B cell (primary cell): ENCODE measurements around the gene AKAP9. TPM values are rescaled to one million over a fixed set of nuclear protein-coding genes. Genes with fewer than 3 reads are reported as not detected.
"Not testable (repeated sequence)": the region's sequence is repeated elsewhere in the genome, so short reads cannot be mapped to it uniquely, and the experiment has no call there.

Experiments used
- ATAC-seq: fragments of 200-7000 bp; cut with Tn5 transposase; one replicate; pipeline ENCODE4 v1.10.0; 2021; ENCODE audit warnings: low read depth, mild to moderate bottlenecking, moderate number of reproducible peaks, moderate library complexity
- CTCF ChIA-PET: fragments of 350-600 bp; sonication (Branson Sonifier 250); formaldehyde crosslinking; loops from one replicate; lab custom pipeline; 2021; ENCODE audit warnings: antibody characterized with exemption, inconsistent platforms; lab: Charles Lee
- POLR2A ChIA-PET: fragments of 350-600 bp; sonication (Branson Sonifier 250); formaldehyde crosslinking; loops from one replicate; lab custom pipeline; 2021; ENCODE audit warnings: antibody characterized with exemption; lab: Charles Lee
- DNase-seq: peaks from one replicate; pipeline ENCODE4 v3.0.0; 2013
- H2AFZ ChIP-seq: 2 replicates; pipeline ENCODE4 v1.6.1; 2012; ENCODE audit warnings: mild to moderate bottlenecking, low read depth, low read length; ENCODE audit not compliant: insufficient read depth, poor library complexity, severe bottlenecking
- H3K27ac ChIP-seq, 2 donors: 1 replicate in 1 of 2; 2 replicates in 1 of 2; pipeline ENCODE4 v1.5.1; 2012 to 2013; ENCODE audit warnings: low read length in 2 of 2, mild to moderate bottlenecking in 2 of 2, moderate library complexity in 1 of 2
- H3K27me3 ChIP-seq, 4 experiments: fragments of 200-600 bp in 1 of 4; sonication (generic) in 1 of 4; replicated peaks in 1 of 4; 1 replicate in 2 of 4; 2 replicates in 2 of 4; pipeline versions ENCODE4 v1.6.1 to v1.7.0; 2013 to 2016; ENCODE audit warnings: low read length in 3 of 4, mild to moderate bottlenecking in 2 of 4, mixed read lengths in 1 of 4, moderate library complexity in 1 of 4; ENCODE audit not compliant: insufficient read depth in 4 of 4, control insufficient read depth in 3 of 4; ENCODE audit errors: control extremely low read depth in 1 of 4
- H3K36me3 ChIP-seq, 2 experiments: replicated peaks in 1 of 2; 1 replicate in 1 of 2; 2 replicates in 1 of 2; pipeline versions ENCODE4 v1.6.1 to v1.7.1; 2013; ENCODE audit warnings: low read length in 1 of 2; ENCODE audit not compliant: insufficient read depth in 2 of 2, control insufficient read depth in 1 of 2; ENCODE audit errors: control extremely low read depth in 1 of 2, extremely low read depth in 1 of 2
- H3K4me1 ChIP-seq, 2 donors: fragments of 200-600 bp in 1 of 2; sonication (generic) in 1 of 2; 1 replicate in 1 of 2; 2 replicates in 1 of 2; pipeline versions ENCODE4 v1.5.1 to v1.6.1; 2013 to 2017; ENCODE audit warnings: low read length in 2 of 2; ENCODE audit not compliant: control insufficient read depth in 2 of 2, insufficient read depth in 2 of 2
- H3K4me2 ChIP-seq: replicated peaks from 2 replicates; pipeline ENCODE3; 2012; ENCODE audit warnings: mild to moderate bottlenecking, low read depth, low read length; ENCODE audit not compliant: poor library complexity, severe bottlenecking
- H3K4me3 ChIP-seq, 5 experiments: fragments of 200-600 bp in 1 of 5; sonication (generic) in 1 of 5; 1 replicate in 3 of 5; 2 replicates in 2 of 5; pipeline versions ENCODE4 v1.5.1 to v1.7.0; 2011 to 2016; ENCODE audit warnings: low read length in 4 of 5, mild to moderate bottlenecking in 4 of 5, low read depth in 2 of 5, control low read depth in 1 of 5, moderate library complexity in 1 of 5; ENCODE audit not compliant: insufficient read depth in 1 of 5; ENCODE audit errors: control extremely low read depth in 1 of 5, extremely low read depth in 1 of 5
- H3K79me2 ChIP-seq: fragments of 200-600 bp; sonication (generic); one replicate; pipeline ENCODE4 v1.6.0; 2016; ENCODE audit warnings: low read length; ENCODE audit not compliant: control insufficient read depth, insufficient read depth
- H3K9ac ChIP-seq: fragments of 200-600 bp; sonication (generic); 2 replicates; pipeline ENCODE4 v1.6.1; 2017; ENCODE audit warnings: mild to moderate bottlenecking, low read length, moderate library complexity
- H3K9me3 ChIP-seq, 3 donors: one replicate each; pipeline versions ENCODE4 v1.6.1 to v1.7.1; 2013; ENCODE audit warnings: low read length in 2 of 3; ENCODE audit not compliant: control insufficient read depth in 2 of 3, insufficient read depth in 1 of 3; ENCODE audit errors: control extremely low read depth in 1 of 3
- H4K20me1 ChIP-seq: 2 replicates; pipeline ENCODE4 v1.6.0; 2012; ENCODE audit warnings: mild to moderate bottlenecking, low read length; ENCODE audit not compliant: insufficient read depth, control insufficient read depth, poor library complexity, severe bottlenecking
- H3K27ac Mint-ChIP-seq: one replicate; pipeline ENCODE4 v1.8.0; 2021; ENCODE audit warnings: mixed read lengths
- H3K27me3 Mint-ChIP-seq: one replicate; pipeline ENCODE4 v1.8.0; 2021; ENCODE audit warnings: mixed read lengths
- H3K4me1 Mint-ChIP-seq: one replicate; pipeline ENCODE4 v1.8.0; 2021; ENCODE audit warnings: mixed read lengths
- H3K4me3 Mint-ChIP-seq: one replicate; pipeline ENCODE4 v1.8.0; 2021; ENCODE audit warnings: mixed read lengths
- H3K9me3 Mint-ChIP-seq: one replicate; pipeline ENCODE4 v1.8.0; 2022; ENCODE audit warnings: mixed read lengths; ENCODE audit not compliant: insufficient read depth
- EZH2 ChIP-seq: IDR thresholded peaks from 2 replicates; pipeline ENCODE4 v1.6.1; 2012; ENCODE audit warnings: borderline replicate concordance, low read depth, mild to moderate bottlenecking, moderate library complexity, low read length; ENCODE audit not compliant: insufficient read depth, poor library complexity, severe bottlenecking
- WGBS: methylation state at CpG from one replicate; pipeline ENCODE4 v1.1.5; 2013; ENCODE audit warnings: missing lambda C conversion rate; ENCODE audit not compliant: insufficient coverage; 5-methylcytosine and 5-hydroxymethylcytosine counted together
- intact Hi-C: fragments of 100-400 bp; cut with micrococcal nuclease; formaldehyde crosslinking; loops from one replicate; pipeline ENCODE4 v1.10.0; 2022
- polyA plus RNA-seq: library from polyadenylated mRNA; depleted of rRNA; stranded (reverse); fragments of >200 nt; gene quantifications from 2 replicates; pipeline ENCODE4 v1.2.3, GENCODE V29; 2012
- total RNA-seq, 2 donors: library from RNA; stranded (reverse); fragments of 120-200 nt in 1 of 2; gene quantifications; 1 replicate in 1 of 2; 2 replicates in 1 of 2; pipeline versions ENCODE4 v1.2.3 to v1.2.4, GENCODE V29; 2013 to 2022
- TF ChIP-seq, protein P1 (sequence below): fragments of 200-600 bp; IDR thresholded peaks from one replicate; pipeline ENCODE4 v1.8.0; 2022; ENCODE audit warnings: antibody characterized with exemption, mild to moderate bottlenecking

The AKAP9 gene
- total and polyA plus RNA-seq, 2 donors (not counting 1 experiment from before 2014, with no cell fraction given), result 19.3 to 106 TPM

DNA sequence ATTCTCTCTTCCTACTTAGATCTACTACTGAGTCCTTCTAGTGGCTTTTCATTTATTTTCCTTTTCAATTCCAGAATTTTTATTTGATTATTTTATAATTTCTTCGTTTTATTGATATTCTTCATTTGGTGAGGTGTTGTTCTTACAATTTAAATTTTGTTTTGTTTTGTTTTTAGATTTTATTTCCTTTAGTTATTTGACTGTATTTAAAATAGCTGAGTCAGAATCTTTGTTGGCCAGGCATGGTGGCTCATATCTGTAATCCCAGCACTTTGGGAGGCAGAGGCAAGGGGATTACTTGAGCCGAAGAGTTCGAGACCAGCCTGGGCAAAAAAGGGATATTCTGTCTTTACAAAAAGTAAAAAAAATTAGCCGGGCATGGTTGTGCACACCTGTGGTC is 36.1 kb downstream of the AKAP9 start:
- DNase-seq (no peak), ATAC-seq (no peak)
- POLR2A ChIA-PET, result no interaction called here
- H3K4me3 Mint-ChIP-seq, result no peak overlapping the region
- Histone ChIP-seq H3K9ac (no peak overlapping the region), H3K27me3 (no peaks in the 10 kb centered on the region), H4K20me1 (no peaks in the 10 kb centered on the region), H3K27ac (no peak overlapping the region), H3K4me3 (no peak overlapping the region), H3K36me3 (peaks cover 4 to 12% of the 10 kb centered on the region in 2 experiments), H2AFZ (no peak overlapping the region), H3K79me2 (peaks cover 4% of the 10 kb centered on the region), H3K4me2 (no peak overlapping the region), H3K4me1 (no peaks in the 10 kb centered on the region), H3K9me3 (no peaks in the 10 kb centered on the region)
- CTCF ChIA-PET, result no interaction called here
- intact Hi-C loops, result no loop called here
- H3K4me1 Mint-ChIP-seq, result no peaks in the 10 kb centered on the region
- no peaks in the 10 kb centered on the region for H3K9me3 Mint-ChIP-seq
- H3K27ac Mint-ChIP-seq, result no peak overlapping the region
- TF ChIP-seq, protein P1, sequence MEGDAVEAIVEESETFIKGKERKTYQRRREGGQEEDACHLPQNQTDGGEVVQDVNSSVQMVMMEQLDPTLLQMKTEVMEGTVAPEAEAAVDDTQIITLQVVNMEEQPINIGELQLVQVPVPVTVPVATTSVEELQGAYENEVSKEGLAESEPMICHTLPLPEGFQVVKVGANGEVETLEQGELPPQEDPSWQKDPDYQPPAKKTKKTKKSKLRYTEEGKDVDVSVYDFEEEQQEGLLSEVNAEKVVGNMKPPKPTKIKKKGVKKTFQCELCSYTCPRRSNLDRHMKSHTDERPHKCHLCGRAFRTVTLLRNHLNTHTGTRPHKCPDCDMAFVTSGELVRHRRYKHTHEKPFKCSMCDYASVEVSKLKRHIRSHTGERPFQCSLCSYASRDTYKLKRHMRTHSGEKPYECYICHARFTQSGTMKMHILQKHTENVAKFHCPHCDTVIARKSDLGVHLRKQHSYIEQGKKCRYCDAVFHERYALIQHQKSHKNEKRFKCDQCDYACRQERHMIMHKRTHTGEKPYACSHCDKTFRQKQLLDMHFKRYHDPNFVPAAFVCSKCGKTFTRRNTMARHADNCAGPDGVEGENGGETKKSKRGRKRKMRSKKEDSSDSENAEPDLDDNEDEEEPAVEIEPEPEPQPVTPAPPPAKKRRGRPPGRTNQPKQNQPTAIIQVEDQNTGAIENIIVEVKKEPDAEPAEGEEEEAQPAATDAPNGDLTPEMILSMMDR, result no peak
- no peak for TF ChIP-seq EZH2
- WGBS, result 100% methylated on average over 3 of the region's 4 CpGs
- H3K27me3 Mint-ChIP-seq, result no peaks in the 10 kb centered on the region

DNA sequence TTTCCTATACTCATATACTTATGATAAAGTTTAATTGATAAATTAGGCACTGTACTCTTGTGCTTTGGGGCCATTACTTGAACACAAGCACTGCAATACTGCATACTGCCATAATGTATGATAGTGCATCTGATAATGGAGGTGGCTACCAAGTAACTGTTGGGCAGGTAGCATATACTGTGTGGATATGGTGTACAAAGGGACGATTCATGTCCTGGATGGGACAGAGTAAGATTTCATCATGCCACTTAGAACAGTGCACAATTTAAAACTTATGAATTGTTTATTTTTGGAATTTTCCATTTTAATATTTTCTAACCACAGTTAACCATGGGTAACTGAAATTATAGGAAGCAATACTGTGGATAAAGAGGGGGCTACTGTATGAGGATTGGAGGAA is 38.9 kb downstream of the AKAP9 start:
- intact Hi-C loops, result no loop called here
- no peak for ATAC-seq
- no peaks in the 10 kb centered on the region for H3K27me3 Mint-ChIP-seq

DNA sequence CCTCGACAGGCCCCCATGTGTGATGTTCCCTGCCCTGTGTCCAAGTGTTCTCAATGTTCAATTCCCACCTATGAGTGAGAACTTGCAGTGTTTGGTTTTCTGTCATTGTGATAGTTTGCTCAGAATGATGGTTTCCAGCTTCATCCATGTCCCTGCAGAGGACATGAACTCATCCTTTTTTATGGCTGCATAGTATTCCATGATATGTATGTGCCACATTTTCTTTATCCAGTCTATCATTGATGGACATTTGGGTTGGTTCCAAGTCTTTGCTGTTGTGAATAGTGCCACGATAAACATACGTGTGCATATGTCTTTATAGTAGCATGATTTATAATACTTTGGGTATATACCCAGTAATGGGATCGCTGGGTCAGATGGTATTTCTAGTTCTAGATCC is 41.7 kb downstream of the AKAP9 start:
- H3K4me2 ChIP-seq, H3K4me3 ChIP-seq, H3K4me1 ChIP-seq, H3K27ac Mint-ChIP-seq, POLR2A ChIA-PET, H3K27ac ChIP-seq, H3K9ac ChIP-seq, ATAC-seq, H3K36me3 ChIP-seq, H3K9me3 ChIP-seq, CTCF ChIA-PET, H3K9me3 Mint-ChIP-seq, H3K27me3 Mint-ChIP-seq, H3K4me3 Mint-ChIP-seq, H3K27me3 ChIP-seq, H4K20me1 ChIP-seq, H2AFZ ChIP-seq, H3K79me2 ChIP-seq, DNase-seq, intact Hi-C loops: not testable (repeated sequence)
- peaks cover 12% of the 10 kb centered on the region for H3K4me1 Mint-ChIP-seq
- WGBS, result no CpG with 5 or more reads among the region's 4 CpGs

More for the DNA sequence above, 38.9 kb downstream of the AKAP9 start:
- Histone ChIP-seq H3K27ac (no peak overlapping the region), H4K20me1 (no peaks in the 10 kb centered on the region), H3K79me2 (peaks cover 6% of the 10 kb centered on the region), H3K4me1 (no peaks in the 10 kb centered on the region), H3K4me3 (no peak overlapping the region), H3K36me3 (peaks cover 3 to 7% of the 10 kb centered on the region in 2 experiments), H3K27me3 (no peaks in the 10 kb centered on the region), H2AFZ (no peak overlapping the region), H3K4me2 (no peak overlapping the region), H3K9me3 (no peaks in the 10 kb centered on the region), H3K9ac (no peak overlapping the region)
- Mint-ChIP-seq H3K4me1 (peaks cover 5% of the 10 kb centered on the region), H3K9me3 (peaks cover 6% of the 10 kb centered on the region), H3K27ac (no peak overlapping the region), H3K4me3 (no peak overlapping the region)
- ChIA-PET CTCF (no interaction called here), POLR2A (no interaction called here)
- no peak for DNase-seq
- TF ChIP-seq, protein P1, result no peak
- TF ChIP-seq EZH2, result no peak
- WGBS, result no CpG with 5 or more reads among the region's 1 CpG
